Vagina (tissue), 2 donors: Measurements from ENCODE around the gene ATXN2.

ENCODE experiments used
- CTCF ChIP-seq, 3 experiments: fragments of 450-650 bp in 2 of 3; fragments of 200-600 bp in 1 of 3; sonication (generic) in 1 of 3; IDR thresholded peaks; one replicate each; pipeline ENCODE4 v1.5.1; 2017 to 2019; ENCODE audit warnings: antibody characterized with exemption in 3 of 3, mild to moderate bottlenecking in 2 of 3, moderate library complexity in 2 of 3
- POLR2A ChIP-seq, 2 donors: fragments of 450-650 bp; IDR thresholded peaks; one replicate each; pipeline ENCODE4 v1.6.1; 2017; ENCODE audit warnings: antibody characterized with exemption in 2 of 2, mild to moderate bottlenecking in 2 of 2, moderate library complexity in 2 of 2

GRCh38 chr12:111425655-111426054, 173.5 kb downstream of the ATXN2 start:
- TF ChIP-seq CTCF (IDR thresholded peaks at IDR 0.05) (no peak), POLR2A (IDR thresholded peaks at IDR 0.05) (no peak)
